Hindlimb muscle (tissue), 1 donor: ENCODE measurements around the gene GNG12. TPM values are rescaled to one million over a fixed set of nuclear protein-coding genes. Genes with fewer than 3 reads are reported as not detected.

Experiments
- DNase-seq: peaks from one replicate; pipeline ENCODE4 v3.0.0-alpha.2; 2013
- polyA plus RNA-seq: library from polyadenylated mRNA; unstranded; fragments of 120-200 nt; gene quantifications from one replicate; pipeline ENCODE4 v1.2.1, GENCODE V29; 2013; ENCODE audit not compliant: insufficient read length

The GNG12 gene
- polyA plus RNA-seq, 1 donor = 37.1 TPM

DNA sequence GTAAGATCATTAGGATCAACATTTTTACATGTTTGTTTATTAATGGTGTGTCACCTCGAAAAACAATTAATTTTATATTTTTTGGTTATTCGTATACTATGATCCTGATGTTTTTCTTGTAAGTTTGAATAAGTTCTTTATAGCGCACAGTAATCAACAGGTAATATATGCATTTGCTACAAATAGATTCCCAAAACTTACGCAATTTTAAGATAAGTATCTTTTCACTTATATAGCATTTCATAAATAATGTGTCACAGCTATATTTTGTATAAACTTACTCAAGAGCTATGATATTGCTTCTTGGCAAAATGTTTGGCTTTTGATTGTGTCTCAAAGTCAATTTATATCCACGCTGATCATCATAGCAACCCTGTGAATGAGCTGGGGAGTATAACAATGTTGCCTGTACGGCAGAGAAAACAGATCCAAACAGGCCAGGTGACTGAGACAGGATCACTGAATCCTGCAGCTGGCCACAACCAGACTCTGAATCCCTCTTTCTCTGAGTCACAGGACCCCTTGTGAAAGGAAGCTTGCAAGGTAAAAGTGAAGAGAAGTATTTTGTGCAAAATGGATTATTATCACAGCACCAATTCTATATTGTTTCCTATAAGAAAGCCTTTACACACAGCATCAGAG lies 48.6 kb downstream of the GNG12 start:
- DNase-seq = no peak

DNA sequence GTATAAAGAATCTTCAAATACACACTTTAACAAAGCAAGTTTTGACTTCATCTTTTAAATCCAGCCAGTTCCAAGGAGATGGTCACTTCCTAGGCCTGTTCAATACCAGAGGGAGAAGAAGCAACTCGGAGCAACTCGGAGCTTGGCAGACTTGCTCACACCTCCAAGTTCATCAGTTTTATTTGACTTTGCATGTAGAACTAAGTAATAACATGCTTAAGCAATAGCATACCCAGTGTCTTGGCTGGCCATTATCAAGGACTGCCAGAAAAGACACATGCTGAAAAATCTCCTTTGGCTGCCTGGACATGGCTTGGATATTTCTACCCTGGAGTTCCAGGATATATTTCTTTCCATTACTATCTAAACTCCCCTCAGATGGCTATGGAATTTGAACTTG lies 52.6 kb downstream of the GNG12 start:
- peak; percentile 46 for DNase-seq

DNA sequence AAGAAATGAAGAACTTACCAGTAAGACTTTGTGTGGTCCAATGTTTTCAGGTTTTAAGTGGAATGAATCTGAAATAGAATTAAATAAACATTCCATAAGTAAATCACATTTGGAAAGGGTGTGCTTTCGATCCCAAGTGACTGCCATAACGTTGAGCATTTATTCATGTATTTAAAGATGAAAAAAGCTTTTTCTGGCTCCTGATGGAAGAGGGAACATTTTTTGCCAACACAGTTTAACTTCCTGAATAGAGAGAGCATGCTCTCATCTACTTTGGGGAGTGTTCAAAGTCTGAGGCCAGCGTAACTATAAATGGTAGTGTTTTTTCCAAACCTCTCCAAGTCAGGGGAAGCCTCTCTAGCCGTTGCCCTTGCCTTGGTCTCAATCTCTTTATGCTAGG lies 55.8 kb downstream of the GNG12 start:
- peak; percentile 40 for DNase-seq

DNA sequence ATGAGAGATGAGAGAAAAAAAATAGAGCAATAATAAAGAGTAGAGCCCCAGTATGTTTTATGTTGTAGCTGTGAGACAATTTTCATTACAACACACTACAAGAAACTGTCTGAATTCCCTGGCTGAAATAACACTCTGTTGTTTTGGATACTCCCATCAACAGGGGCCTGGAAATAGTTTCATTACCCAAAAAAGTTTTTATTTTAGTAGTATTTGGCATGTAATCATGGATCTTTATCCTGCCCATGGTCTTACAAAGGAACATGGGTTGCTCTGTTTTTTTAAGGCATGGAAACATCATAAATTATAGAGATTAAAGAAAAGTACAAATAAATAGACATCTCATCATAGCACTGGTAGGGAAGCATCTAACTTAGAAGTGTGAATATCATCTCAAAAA lies 56.3 kb downstream of the GNG12 start:
- peak; percentile 38 for DNase-seq

DNA sequence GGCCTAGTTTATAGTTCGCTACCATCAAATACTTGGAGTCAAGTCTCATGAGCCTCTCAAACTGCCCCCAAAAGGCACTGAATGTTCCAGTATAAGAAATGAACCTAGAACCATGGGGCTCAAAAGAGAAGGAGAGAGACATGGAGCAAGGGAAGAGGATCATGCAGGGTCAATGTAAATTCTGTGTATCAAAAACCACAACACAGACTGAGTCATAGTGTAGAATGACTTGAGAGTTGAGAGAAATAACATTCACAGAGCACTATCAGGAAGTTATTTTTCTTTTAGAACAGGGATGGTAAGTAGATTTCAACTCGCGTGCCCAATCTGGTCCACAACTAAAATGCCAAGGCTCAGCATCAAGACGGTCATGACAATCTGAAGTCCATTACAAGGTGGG lies 59.8 kb downstream of the GNG12 start:
- no peak for DNase-seq

DNA sequence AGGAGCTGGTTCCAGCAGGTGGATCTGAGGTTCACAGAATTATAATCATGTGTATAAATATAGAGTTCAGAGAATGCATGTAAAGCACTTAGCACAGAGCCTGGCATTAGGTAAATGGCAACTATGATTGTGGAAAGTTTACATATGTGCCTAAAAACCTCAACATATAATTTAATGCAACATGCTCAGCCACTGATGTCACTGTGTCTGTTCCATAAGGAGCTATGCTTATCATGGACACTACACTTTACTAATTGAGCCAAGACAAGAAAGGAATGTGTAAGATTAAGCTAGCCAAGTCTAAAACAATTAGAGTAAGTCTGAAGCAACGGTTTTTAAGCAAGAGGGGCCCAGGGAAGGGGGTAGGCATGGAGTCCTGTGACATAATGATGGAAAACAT lies 61.5 kb downstream of the GNG12 start:
- no peak for DNase-seq

DNA sequence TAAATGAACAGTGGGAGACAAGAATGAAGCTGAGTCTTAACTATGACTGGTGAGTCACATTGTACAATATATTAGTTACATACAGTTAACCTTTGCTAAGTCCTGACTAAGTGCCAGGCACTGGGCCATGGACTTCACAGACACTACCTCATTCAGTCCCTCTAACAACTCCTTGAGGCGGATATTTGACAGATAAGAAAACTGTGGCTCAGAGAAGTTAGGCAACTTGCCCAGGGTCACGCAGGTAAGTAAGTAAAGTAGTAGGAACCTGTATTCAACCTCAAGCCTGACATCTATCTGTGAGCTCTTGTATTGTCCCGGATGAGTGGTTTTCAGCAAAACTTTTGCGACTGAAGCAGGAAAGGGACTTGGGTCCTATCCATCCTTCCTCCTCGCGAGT lies 62.1 kb downstream of the GNG12 start:
- DNase-seq = no peak

DNA sequence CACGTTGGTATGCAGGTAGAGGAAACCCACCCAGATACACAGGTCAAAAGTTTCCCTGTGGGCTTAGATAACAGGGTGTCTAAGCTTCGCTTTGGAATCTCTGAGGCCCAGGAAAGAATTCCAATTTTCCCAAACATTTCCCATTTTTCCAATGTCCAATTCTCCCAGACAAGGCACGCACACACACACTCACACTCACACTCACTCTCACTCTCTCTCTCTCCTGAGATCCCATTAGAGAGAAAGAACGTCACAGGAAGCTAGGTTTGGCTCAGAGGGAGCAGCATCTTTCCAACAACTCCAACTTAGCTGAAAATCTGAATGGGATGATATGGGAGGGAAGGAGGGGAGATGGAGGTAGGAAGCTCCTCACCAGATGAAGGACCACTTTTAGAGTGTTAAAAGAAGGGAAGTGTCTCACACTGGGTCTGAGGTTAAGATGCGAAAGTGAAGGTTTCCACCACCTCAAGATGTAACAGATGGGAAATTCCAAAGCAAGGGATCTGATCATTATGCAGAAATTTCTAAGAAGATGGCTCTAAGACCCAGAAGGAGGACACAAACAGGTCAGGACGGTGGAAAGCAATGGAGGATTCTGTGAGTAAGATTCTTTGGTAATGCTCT lies 63.5 kb downstream of the GNG12 start:
- DNase-seq = no peak

DNA sequence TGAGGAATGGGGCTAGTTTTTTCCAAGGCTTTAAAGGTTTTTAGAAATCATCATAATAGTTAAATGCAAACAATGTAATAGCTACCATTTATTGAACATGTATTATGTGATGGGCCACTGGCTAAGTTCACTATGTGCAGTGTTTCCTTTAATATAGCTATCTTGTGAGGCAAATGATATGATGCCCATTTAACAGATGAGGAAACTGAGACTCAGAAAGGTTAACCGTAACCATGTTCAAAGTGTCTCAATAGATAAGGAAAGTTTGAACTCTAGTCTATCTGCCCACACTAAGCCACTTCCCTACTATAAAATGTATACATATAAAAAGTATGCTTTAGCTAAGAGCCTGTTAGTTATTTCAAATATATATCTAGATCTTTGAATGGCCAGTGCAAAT lies 64.8 kb downstream of the GNG12 start:
- DNase-seq = no peak

DNA sequence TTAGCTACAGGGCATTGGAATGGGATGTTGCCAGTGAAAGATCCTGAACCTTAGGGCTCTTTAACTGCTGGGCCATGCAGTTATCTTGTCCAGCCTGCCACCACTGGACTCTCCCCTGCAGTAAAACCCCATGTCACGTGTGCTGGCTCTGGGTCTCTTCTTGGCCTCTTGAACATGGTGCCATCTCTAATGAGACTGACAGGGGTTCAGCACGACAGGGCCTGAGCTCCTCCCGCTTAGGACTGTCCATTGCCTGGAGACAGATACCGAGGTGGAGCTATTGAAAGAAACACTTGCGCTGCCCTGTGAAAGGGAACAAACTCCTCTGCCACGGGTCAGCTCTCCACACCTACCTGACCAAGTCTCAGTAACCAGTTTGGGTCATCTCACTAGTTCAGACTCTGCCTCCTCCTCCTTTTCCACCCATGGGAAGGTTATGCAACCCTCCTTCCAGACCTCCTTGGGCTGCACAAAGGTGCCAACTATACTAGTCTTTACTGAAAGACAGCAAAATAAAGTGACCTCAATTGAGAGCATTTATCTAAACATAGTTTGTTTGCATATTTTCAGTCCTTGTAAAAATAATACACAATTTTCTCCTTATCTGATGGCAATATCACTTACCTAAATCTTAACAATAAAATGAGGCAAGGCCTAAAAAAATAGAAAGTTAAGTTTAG lies 66.0 kb downstream of the GNG12 start:
- DNase-seq = no peak

DNA sequence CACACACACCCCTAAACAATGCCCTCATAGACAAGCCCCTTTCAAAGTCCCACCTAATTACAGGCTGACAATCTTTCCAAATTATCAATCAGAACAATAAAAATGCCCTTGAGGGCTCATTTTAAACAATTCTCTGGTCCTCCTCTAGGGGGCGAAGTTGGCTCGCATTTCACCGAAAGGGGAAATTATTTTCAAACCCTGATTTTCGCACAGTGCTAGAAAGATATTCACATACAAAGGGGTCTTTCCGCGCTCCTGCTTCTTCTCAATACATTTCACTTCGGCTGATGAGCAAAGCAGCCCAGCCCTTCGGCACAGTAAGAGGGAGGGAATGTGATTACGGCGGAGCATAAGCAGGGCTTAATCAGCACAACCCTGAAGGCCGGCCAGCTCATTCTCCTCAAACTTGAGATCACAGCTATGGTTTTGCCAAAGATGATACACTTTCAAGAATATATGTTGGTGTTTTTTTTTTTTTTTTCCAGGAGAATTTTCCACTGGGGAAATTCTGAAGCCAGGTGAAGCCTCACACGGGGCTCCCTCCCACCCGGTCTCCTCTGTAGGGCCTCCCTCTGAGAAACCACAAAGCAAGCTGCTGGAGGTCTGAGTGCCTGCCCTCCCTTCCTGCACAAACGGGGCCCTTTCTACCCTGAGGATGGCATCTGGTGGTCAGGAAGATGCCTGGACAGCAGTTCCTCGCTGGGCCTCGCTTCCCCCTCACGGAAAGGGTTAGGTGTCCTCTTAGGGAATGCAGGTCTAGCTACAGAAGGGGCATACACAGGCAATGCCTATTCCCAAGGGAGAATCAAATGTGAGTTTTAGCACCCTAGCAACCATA lies 66.9 kb downstream of the GNG12 start:
- peak; percentile 72 for DNase-seq

DNA sequence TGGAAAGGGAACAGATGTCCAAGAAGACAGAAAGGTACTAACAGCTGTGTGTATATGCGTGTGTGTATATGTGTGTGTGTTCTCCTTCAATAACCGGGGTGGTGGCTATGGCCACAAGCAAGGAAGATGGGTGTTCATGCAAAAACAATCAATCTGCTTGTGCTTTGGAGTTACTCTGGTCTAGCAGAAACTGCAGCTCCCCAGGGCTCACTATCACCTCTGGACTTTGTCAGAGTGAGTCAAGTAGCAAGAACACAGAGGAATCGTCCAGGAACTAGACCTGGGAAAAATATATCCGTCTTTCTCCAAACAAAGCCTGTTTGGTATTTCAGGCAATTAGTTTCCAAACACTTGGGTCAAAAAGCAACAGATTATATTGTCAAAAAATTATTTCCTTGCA lies 68.6 kb downstream of the GNG12 start:
- no peak for DNase-seq

DNA sequence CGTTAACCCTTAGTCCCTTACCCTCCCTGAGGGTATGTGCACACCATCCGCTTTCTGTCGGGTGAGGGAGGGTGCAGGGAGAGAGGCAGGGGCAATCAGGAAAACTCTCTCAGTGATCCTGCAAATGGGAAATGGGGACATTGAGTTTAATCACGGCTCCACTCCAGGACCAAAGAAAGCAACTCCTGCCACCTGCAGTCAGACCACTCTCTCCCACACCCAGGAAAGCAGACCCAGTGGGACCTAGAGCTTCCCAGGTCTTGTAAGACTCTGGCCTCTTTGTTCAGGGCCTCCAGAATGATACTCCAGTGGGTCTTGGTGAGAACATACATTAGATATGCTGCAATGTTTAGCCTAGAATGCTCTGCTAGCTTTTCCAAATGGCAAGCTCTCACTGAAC lies 71.5 kb downstream of the GNG12 start:
- no peak for DNase-seq

DNA sequence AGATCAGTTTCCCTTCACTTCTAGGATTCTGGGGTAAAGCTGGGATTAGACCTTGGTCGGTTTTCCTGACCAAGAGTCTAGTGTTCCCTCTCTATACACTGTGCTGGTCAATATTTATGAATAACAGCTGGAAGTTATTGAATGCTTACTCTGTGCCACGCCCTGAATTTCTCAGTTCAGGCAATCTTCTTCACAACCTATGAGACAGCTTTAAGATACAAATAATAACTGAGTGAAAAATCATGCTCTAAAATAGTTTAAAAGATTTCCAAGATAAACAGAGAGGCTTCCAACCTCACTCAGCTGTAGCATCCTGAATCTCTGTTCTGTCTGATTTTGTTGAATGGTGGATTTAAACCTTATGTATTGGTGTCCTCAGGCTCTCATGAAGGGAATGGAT lies 72.2 kb downstream of the GNG12 start:
- DNase-seq = no peak

DNA sequence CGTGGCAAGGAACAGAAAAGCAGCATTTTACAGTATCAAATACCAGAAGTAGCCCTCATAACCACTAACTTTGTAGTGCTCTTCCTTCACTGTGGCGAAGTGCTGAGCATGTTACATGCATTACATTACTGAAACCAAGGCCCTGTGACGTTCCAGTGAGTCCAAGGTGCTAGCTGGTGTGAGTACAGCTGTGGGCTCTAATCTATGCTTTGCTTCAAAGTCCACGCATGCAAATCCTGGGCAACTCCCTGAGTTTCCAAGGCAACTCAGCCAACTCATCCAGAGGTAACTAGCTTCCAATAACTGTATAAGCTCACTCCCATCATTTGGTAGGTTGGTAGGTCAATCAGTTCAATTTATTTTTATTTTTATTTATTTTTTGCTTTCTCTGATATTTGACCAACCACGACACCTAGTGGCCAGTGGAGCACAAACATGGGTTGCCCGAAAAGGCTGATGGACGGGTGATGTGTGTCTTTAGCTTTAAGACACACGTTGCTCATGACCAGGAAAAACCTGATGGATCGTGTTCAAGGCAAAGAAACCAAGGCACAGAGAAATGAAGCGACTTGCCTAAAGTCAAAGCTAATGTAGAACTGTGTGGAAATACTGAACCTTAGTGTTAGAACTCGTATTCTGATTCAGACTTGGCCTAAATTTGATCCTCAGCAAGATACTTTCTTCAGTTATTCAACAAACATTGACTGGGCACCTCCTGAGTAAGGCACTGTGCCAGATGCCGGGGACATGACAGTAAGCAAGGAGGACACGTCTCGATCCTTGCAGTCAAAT lies 73.0 kb downstream of the GNG12 start:
- DNase-seq = peak; percentile 47

DNA sequence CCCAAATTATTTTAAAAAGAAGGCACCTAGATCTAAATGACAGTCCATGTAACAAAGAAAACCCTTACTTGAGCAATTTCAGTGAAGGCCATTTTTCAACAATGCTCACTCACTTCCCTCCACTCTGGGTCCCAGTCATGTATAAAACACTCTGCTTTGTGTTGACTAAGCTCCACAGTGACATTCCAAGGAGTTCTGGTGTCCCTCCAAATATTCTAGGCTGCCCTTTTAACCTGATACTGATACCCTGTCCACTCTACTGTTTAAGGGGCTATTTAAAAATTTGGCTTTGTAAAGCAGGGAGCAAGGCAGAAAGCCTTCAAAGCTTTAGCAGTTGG lies 73.6 kb downstream of the GNG12 start:
- DNase-seq = no peak

DNA sequence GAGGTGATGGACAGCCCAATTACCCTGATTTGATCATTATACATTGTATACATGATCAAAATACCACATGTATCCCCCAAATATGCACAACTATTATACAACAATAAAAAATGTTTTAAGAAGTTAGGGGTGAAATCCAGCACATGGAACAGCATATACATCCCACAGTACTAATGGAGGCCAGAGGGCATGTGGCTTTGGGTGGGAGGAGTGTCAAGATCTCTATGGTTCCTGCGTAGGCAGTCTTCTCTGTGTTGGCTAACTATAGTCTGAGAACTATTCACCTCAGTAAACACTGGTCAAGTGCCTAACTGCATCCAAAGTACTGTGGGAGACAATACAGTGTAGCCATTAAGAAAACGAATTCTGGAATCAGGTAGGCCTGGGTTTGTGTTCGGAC lies 74.2 kb downstream of the GNG12 start:
- no peak for DNase-seq

DNA sequence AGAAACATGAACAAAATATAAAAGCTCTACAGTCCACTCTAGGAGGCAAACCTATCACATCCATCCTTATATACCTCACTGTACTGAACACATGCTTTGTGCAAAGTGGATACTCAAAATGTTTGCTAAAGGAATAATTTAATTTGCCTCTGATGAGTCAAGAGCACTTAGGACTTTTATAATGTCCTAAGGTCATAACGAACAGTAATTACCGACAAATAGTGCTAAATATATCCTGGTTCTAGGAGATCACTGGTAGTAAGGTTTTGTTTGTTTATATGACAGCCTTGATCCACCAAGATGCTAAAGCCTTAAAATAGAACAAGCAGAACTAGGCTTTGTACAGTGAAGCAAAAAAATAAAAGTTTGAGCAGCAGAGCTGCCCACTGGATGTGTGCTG lies 77.6 kb downstream of the GNG12 start:
- no peak for DNase-seq

DNA sequence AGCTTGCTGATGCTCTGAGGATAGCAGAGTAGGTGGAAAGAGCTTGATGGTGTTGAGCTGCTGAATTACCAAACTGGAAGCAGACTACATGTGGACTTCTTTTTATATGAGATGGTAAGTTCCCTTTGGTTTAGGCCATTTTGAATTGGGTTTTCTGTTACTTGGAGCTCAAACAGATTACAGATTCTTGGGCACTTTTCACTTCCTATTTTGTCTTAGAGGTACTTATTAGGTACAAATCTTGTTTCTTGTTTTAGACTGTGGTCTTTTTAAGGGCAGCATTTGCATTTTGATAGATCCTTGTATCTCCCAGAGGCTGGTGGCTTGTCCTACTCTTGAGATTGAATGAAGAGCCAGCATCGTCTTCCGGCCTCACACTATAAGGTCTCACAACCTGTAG lies 78.1 kb downstream of the GNG12 start:
- DNase-seq = no peak

DNA sequence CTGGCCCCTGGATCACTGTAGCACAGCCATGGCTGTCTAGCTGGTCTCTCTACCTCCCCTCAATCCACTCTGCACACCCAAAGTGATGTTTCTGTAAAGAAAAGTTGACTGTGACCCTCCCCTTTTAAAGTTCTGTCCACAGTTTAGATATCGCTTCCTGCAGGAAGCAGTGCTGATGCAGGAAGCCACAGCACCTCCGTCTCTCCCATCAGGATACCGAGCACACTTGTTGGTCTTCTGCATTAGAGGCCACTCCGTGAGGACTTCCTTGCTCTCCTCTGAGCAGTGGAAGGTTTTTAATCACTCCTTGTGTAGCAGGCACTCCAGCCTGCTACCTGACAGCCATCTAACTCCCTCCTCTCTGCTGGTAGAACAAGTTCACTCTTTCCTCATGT lies 78.7 kb downstream of the GNG12 start:
- DNase-seq = no peak

DNA sequence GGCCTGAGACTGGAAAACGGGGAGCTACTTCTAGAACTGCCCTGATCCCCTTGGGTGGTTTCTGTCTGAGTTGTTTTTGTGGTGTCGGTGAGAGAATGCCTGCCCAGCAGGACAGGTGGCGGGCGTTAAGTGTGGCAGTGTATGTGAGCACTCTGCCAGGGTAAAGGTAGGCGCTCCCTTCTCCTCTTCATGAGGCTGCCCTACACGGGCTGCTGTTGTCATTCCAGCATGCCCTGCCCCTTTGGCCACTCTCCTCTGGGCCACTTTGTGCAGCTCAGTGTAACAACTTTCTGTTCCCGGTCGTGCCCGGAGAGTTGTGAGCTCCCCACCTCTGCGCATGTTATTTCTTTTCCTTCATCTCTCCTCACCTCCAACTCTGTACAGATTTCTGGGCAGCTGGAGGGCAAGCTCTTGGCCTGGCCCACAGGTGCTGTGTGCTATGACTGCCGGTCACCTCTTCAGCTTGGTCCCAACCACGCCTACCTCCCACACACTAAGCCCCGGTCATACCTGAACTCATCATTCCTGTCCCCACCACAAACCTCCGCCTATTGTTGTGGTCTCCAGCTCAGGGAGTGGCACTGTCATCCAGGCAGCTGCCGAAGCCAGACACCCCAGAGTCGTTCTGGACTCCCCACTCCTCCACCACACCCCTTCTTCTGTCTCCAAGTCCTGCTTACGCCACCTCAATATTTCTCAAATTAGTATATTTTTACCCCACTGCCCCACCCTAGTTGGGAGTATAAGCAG lies 79.3 kb downstream of the GNG12 start:
- no peak for DNase-seq

DNA sequence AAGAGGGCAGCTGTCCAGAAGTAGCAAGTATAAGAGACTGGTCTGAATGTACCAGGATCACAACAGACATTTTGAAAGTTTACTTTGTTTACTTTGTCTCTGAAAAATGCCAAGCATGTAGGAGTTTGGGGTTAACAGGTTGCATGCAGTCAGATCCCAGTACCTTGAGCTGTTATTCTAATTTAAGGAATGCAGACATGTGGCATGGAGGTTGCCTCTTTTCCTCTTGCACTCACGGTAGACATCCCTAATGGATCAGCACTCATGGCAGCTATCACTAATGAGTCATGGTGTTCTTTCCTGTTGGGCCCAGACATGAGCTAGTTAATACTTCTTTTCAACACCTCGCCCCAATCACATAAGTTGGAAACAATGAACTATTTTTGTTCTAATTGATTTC lies 81.0 kb downstream of the GNG12 start:
- no peak for DNase-seq
